DOHH2 (cell line): ENCODE measurements around the gene SCYL3.

ENCODE experiments used
- EZH2phosphoT487 ChIP-seq: fragments of 200-600 bp; sonication (generic); IDR thresholded peaks from 2 replicates; pipeline ENCODE4 v1.6.1; 2017; ENCODE audit warnings: borderline replicate concordance, mild to moderate bottlenecking, antibody characterized with exemption, low read length, moderate library complexity, mixed read lengths
- TF ChIP-seq, protein P1 (sequence below): fragments of 200-600 bp; sonication (generic); IDR thresholded peaks from one replicate; pipeline ENCODE4 v1.5.1; 2014; ENCODE audit warnings: antibody characterized with exemption, mild to moderate bottlenecking, low read depth, low read length; ENCODE audit not compliant: poor library complexity, severe bottlenecking

GRCh38 chr1:169849346-169850022, 44.2 kb downstream of the SCYL3 start:
- TF ChIP-seq, protein P1, sequence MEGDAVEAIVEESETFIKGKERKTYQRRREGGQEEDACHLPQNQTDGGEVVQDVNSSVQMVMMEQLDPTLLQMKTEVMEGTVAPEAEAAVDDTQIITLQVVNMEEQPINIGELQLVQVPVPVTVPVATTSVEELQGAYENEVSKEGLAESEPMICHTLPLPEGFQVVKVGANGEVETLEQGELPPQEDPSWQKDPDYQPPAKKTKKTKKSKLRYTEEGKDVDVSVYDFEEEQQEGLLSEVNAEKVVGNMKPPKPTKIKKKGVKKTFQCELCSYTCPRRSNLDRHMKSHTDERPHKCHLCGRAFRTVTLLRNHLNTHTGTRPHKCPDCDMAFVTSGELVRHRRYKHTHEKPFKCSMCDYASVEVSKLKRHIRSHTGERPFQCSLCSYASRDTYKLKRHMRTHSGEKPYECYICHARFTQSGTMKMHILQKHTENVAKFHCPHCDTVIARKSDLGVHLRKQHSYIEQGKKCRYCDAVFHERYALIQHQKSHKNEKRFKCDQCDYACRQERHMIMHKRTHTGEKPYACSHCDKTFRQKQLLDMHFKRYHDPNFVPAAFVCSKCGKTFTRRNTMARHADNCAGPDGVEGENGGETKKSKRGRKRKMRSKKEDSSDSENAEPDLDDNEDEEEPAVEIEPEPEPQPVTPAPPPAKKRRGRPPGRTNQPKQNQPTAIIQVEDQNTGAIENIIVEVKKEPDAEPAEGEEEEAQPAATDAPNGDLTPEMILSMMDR, result no peak
- TF ChIP-seq EZH2phosphoT487, result no peak
